HG03457 (cell line): ENCODE data around the gene CARD18.
"Not testable (repeated sequence)": the region's sequence is repeated elsewhere in the genome, so short reads cannot be mapped to it uniquely, and the experiment has no call there.

Source experiments
- ATAC-seq: cut with Tn5 transposase; IDR thresholded peaks from one replicate; pipeline ENCODE4 v1.9.1; 2021; ENCODE audit warnings: moderate number of reproducible peaks; ENCODE audit not compliant: unreplicated experiment

CARD18 gene

DNA sequence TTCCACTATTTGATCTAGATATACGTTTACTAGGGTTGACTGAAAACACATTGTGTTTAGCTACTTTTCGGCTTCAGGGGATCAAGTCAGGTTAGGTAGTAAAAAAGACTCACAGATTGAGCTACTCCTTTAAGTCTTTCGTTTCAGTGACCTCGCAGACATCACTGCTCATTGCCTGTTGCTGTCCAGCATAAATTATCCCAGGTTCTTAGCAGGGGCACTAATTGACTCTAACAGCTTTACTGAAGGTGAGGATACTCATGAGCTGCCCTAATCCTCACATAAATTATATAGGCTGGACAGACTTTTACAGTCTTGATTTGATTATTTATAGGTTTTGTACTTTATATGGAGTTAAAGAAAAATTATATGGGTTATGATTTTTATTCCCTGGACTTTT, 3.7 kb downstream of the CARD18 start:
- no peak for ATAC-seq

DNA sequence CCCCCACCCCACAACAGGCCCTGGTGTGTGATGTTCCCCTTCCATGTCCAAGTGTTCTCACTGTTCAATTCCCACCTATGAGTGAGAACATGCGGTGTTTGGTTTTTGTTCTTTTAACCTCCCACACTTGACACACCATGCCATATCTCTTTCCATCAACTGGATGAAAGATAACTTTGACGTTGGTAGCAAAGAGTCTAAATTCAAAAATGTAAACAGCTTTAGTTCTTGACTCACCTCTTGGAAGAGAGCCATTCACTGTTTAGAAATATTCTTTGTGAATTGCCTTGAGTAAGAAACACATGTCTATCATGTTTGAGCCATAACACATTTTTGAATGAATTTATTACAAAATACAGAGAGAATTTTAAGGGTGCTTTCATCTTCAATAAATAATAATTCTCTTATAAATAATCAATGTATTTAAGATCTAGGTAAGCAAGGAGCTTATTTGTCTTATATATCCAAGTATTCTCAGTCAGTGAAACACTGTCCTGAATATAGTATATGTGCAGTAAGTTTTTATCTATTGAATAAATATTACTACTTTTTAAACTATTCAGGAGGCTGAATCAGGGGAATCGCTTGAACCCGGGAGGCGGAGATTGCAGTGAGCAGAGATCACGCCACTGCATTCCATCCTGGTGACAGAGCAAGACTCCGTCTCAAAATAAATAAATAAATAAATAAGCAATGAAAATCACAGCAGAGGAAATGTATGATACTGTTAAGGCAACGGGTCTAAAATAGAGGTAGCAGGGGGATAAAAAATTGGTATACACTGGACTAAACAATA, 6.7 kb downstream of the CARD18 start:
- no peak for ATAC-seq

DNA sequence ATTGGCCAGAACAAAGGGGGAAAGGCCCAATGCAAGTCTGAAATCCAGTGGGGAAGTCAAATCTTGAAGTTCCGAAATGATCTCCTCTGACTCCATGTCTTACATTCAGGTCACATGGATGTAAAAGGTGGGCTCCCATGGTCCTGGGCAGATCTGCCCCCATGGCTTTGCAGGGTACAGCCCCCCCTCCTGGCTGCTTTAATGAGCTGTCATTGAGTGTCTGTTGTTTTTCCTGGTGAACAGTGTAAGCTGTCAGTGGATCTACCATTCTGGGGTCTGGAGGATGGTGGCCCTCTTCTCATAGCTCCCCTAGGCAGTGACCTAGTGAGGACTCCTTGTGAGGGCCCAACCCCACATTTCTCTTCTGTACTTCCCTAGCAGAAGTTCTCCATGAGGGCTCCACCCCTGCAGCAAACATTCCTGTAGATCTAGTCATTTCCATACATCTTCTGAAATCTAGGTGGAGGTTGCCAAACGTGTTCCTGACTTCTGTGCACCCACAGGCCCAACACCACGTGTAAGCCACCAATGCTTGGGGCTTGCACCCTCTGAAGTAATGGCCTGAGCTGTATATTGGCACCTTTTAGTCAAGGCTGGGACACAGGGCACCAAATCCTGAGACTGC, 9.3 kb downstream of the CARD18 start:
- no peak for ATAC-seq

DNA sequence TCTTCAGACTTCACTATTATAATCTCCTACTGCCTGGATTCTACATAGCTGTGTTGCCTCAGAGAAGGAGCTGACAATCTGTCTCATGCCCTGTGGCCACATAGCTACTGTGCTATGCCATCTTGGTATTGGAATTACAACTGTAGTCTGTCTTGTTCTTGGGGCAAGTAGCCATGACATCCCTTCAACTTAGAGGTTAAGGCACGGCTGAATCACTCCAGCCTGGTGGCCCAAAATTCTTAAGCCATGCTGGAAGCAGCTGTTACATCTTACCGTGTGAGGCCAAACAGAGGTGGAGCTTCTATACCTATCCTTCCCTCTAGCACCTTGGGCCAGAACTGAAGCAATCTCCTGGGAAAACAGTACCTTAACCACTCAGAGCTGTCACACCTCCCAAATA, 14.8 kb downstream of the CARD18 start:
- ATAC-seq: no peak

DNA sequence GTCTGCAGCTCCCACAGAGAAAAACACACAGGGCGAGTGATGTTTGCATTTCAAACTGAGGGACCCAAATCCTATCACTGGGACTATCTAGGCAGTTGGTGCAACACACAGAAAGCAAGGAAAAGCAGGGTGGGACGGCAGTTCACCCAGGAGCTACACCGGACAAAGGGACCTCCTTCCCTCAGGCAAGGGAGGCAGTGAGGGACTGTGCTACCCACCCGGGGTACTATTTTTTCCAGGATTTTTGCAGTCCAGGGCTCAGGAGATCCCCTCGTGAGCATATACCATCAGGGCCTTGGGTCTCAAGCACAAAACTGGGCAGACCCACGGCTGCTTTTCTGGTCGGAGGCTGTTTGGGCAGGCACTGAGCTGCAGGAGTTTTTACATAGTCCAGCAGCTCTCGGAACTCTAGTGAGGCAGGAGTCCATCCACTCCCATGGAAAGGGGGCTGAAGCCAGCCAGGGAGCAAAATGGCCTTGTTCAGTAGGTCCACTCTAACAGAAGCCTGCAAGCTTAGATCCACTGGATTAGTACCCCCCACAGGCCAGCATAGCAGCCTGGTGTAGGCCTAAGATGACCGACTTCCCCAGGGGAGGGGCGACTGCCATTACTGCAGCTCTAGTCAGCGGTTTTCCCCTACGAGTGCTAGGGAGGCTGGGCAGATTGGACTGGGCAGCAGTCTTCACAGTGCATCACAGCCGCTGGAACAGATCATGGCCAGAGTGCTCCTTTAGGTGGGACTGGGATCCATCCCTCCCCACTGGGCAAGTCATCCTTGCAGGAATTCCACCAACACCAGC, 28.2 kb downstream of the CARD18 start:
- no peak for ATAC-seq

DNA sequence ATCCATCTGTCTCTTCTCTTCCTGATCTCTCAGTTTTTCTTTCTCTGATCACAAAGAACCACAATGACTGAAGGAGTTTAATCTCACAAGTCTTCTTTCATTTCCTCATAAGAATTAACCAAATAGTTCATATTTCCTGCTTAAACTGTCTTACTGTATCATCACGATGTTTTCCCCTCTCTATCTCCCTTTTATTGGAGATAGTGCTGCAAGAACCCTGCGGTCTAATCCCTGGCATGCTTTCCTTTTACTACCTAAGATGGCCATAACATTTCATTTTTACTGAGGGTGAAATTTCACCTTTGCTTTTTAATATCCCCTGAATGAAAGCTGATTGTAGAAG, 28.9 kb downstream of the CARD18 start:
- ATAC-seq: no peak

DNA sequence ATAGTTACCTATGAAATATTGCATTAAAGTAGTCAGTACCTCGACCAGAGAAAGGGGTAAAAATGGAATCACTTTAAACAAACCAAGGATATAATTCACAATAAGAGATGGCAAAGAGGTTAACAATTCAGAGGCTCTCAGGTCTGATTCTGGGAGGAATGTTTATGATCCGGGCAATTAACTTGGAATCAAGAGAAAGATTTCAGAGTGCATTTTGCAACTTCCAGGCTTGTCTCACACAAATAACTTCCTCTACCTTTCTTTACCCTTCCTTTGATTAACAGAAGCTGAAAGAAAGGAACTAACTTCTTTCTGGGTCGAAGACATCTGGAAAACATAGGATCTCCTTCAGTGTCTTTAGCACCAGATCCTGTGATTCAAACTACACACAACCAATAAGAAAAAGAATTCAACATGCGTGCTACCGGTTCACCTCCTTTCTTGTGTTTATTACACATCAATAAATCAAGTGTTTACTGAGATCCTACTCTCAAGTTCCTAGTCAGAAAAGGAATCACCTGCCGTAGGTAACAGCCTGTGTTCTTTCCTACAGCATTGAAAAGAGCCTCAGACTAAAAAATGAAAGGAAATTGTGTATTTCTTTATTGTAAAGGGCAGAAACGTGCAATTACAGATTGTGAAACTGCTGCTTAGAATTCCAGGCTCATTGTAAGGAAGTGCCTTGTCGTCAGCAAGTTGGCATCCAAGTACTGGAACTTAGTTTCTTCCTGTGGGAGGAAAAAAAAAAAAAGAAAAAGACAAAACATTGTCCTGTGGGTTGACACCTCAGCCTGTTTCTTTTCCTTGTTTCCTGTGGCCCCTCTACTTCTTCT, 29.5 kb downstream of the CARD18 start:
- no peak for ATAC-seq

DNA sequence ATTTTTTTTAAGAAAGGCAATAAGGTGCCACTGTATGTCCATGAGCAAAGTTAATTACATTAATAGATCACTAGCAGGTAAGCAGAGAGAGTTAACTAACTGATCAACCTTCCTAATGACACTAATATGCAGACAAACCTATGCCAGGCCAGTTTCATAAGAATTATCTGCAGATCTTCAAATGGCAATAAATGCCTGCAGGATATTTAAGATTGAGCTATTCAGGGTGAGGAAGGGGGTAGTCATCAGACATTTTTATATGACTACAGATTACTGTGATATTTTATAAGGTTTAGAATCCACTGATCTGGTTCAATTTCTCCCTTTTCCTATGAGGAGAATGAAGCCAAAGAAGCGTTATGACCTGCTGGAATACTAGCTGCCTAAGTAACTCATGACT, 30.2 kb downstream of the CARD18 start:
- no peak for ATAC-seq

DNA sequence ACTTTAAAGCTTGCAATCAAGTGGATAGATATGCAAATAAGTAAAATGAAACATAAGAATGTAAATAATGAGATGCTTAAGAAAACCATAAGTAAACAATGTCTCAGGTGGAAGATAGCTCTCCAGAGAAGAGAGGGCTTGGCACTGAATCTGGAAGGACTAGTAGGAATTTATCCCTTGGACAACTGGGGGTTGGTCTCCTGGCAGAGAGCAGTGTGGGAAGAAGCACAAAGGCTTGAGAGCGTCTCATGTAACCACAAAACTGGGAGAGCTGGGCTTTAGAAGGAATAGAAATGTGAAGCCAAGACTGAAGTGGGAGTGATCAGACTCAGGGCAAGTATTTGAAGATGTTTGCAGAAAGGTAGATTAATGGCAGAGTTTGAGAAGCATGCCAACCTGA, 31.3 kb downstream of the CARD18 start:
- ATAC-seq: no peak

DNA sequence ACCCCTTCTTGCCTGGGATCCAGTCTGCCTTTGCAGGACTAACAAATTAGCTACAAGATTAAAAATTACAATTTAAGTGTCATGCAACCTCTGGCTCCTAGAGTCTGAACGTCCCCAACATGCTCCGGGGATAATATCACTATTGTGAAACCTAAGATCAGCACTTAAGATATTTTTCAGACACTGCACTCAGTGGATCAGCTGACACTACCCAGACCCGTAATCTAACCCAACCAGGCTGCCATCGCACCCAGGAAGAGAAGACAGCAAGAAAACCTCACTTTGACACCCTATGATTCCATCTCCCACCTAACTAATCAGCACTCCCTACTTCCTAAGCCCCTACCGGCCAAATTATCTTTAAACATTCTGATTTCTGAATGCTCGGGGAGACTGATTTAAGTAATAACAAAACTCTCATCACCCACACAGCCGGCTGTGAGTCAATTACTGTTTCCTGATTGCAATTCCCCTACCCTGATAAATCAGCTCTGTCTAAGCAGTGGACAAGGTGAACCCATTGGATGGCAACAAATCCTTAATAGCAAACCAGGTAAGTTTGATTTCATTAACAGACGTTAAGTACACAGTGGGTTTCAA, 32.2 kb downstream of the CARD18 start:
- ATAC-seq: not testable (repeated sequence)

DNA sequence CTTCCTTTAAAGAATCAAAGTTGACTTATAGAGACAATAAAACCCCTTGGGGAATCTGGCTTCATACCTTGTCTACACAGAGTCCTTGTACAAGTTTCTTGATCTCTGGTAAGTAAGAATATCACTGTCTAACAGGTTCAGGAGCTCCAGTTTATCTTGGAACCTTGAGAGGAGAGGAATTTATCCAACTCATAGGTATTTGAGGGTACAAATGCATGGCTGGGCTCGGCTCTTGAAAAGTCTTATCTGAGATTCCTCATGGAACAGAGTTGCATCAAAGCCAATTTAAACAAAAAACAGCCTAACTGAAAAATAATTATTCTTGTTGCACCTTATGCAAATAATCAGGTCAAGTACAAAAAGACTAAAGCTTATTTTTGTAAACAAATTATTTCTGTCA, 33.4 kb downstream of the CARD18 start:
- ATAC-seq: no peak

DNA sequence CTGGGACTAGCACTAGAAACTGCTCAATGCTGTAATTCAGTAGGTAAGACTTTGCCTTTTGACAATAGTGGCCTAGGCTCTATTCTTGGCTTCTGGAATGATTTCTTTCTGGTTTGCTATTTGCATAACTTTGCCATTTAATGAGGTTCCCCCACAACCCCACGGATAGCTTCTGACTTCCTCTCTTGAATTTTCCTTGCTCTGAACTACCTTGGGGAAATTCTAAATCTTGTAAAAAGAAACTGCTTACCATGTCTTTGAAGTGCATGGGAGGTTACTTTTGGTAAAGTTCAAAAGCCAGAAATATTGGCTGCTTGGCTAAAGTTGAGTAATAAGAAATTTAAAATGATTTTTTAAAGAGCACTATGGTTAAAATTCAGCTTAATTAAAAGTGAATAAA, 35.3 kb downstream of the CARD18 start:
- ATAC-seq: no peak

DNA sequence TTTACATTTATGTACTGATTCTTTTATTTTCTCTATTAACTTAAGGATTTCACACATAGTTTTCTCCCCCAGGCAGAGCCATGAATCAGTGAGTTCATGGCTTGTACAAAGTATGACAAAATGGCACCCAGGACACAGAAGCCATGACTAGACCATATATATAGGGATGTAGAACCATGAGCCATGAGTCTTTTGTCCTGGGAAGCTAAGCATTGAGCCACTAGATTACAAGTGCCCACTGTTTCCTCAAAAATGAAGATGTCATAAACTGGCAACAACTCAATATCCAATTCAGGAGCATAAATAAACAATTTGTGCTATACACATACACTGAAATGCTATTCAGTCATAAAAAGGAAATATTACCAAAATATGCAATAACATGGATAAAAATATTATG, 36.2 kb downstream of the CARD18 start:
- no peak for ATAC-seq

DNA sequence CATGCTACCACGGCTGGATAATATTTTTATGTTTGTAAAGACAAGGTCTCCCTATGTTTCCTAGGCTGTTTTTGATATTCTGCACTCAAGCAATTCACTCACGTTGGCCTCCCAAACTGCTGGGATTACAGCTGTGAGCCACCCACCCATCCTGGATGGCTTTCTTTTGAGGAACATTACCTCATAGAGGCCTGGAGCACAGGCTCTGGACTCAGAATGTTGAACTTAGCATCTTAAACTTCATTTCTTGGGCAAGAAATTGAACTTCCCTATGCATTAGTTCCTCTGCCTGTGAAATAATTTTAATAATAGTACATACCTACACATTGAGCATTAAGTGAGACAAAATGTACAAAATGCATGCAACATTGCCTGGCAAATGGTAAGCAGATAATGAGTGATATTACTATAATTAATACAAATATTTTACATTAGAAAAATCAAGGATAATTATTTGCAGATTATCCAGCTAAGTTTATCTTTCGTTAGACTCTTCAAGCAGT, 37.4 kb downstream of the CARD18 start:
- ATAC-seq: not testable (repeated sequence)

DNA sequence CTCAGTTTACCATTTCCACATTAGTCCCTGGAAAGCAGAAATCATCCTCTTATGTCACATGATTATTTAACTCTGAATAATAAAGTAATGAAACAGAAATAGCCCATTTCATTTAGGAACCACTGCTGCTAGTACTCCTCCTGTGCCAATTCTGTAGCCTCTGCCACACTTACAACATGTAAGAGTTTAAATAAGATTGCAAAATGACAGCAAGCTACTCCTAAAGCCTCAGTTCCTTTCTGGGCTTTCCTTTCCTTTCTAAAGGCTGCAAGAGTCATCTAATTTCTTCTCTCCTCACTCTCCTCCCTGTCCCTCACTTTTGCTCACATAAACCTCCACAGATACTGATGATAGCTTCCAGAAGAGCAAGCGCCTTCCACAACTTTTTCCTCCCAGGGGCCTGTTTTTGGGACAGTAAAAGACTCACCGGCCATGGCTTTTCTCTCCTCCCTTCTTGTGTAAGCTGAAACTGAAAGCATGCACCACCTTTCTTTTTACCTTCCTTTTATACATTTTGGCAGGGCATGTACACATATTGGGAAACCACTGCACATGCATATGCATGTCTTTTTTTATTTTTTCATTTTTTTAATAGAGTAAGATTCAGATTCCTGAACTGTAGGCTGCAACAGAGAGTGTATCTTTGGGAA, 38.5 kb downstream of the CARD18 start:
- ATAC-seq: no peak

DNA sequence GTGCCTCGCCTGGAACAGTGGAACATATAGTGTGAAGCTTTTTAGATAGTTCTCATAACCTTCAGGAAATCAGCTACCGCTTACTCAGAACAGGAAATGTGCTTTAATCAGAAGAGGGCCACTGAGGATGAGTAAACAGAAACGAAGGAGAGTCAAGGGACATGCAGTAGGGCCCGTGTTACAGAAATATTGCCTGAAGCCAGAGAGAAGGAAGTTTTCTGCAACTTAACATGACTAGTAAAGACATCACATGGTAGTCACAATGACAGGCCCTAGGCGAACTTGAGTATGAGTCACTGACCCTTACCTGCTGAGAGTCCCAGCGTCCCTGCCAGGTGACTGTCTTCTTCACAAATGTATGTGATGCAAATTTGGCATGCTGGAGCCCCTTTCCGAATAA, 39.4 kb downstream of the CARD18 start:
- no peak for ATAC-seq

DNA sequence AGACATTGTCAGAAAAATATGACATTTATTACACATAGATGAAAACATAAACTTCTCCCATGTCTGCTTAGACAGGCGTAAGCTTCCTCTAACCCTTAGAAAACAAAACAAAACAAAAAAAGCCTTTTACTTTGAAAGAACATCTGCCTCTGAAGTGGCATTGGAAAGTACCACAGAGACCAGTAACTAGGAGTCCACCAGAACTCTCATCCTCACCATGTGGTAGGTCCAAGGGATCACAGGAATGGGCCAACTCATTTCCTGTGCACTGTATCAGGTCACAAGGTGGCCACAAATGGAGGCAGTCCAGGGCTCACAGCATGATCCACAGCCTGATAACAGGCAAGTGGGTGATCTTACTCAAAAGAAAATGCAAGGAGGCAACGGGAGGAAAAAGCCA, 40.0 kb downstream of the CARD18 start:
- ATAC-seq: not testable (repeated sequence)

DNA sequence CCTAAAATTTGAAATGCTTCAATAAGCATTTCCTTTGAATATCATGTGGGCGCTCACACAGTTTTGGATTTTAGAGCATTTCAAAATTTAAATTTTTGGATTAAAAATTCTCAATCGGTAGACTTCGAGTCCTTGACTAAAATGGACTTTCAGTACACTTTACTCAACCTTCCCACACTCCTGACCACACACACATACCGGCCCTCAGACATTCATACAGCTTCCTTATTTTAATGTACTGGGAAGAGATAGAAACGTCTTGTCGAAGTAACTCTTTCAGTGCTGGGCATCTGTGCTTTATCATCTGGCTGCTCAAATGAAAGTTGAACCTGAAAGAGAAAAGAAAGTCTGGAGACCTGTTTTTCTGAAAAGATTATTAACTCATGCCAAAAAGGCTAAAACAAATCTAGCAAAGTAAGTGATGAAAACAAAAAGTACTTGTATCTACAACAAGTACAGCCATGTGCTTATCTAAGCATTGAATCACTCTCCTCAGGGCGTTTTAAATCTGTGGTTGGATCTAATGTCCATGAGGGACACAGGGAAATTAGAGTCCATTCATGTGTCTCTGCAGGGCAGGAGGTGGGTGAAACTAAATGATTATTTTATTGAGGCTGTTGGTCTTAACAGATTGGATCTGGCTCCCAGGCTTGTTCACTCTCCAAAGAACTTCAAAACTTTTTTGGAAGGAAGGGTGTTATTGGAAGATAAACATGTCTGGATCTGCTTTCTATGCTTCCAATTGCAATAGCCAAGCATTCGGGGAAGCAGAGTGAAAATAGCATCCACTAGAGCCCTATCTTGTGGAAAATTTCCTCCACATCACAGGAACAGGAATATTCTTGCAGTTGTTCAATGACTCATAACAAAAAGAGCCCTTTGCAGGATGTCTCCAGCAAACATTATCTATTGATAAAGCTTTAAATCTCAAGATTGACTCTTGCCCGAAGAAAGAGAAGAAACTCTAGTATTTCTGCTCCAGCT, 47.0 kb downstream of the CARD18 start:
- no peak for ATAC-seq
